HG03108 (cell line): ENCODE measurements around the gene TNFRSF1A.

Experiments
- ATAC-seq: cut with Tn5 transposase; IDR thresholded peaks from one replicate; pipeline ENCODE4 v1.9.1; 2021; ENCODE audit warnings: moderate library complexity; ENCODE audit not compliant: unreplicated experiment

Gene TNFRSF1A

GRCh38 chr12:6374786-6375160 is 32.9 kb upstream of the TNFRSF1A start:
- no peak for ATAC-seq

GRCh38 chr12:6374028-6374785 is 32.3 kb upstream of the TNFRSF1A start:
- no peak for ATAC-seq

GRCh38 chr12:6373022-6373787 is 31.3 kb upstream of the TNFRSF1A start:
- ATAC-seq = no peak

- no peak for ATAC-seq
Measured at GRCh38 chr12:6372403-6373003, 30.6 kb upstream of the TNFRSF1A start.

- no peak for ATAC-seq
Measured at GRCh38 chr12:6370994-6371754, 29.3 kb upstream of the TNFRSF1A start.

- ATAC-seq = no peak
Measured at GRCh38 chr12:6370576-6370935, 28.7 kb upstream of the TNFRSF1A start.

GRCh38 chr12:6369916-6370575 is 28.2 kb upstream of the TNFRSF1A start:
- ATAC-seq = no peak

- ATAC-seq = no peak
Measured at GRCh38 chr12:6368906-6369525, 27.1 kb upstream of the TNFRSF1A start.

- no peak for ATAC-seq
Measured at GRCh38 chr12:6367969-6368892, 26.4 kb upstream of the TNFRSF1A start.

- peak; percentile 65 for ATAC-seq
Measured at GRCh38 chr12:6367065-6367968, 25.4 kb upstream of the TNFRSF1A start.

GRCh38 chr12:6364044-6364374 is 22.1 kb upstream of the TNFRSF1A start:
- no peak for ATAC-seq

- ATAC-seq = no peak
Measured at GRCh38 chr12:6363330-6364043, 21.6 kb upstream of the TNFRSF1A start.

- no peak for ATAC-seq
Measured at GRCh38 chr12:6363010-6363329, 21.1 kb upstream of the TNFRSF1A start.

- ATAC-seq = no peak
Measured at GRCh38 chr12:6362403-6362802, 20.5 kb upstream of the TNFRSF1A start.

- ATAC-seq = no peak
Measured at GRCh38 chr12:6361834-6362233, 20.0 kb upstream of the TNFRSF1A start.

- no peak for ATAC-seq
Measured at GRCh38 chr12:6360578-6361490, 19.0 kb upstream of the TNFRSF1A start.

GRCh38 chr12:6360080-6360571 is 18.2 kb upstream of the TNFRSF1A start:
- ATAC-seq = no peak
